ENCODE data around the gene SPTLC3.

The SPTLC3 gene

DNA sequence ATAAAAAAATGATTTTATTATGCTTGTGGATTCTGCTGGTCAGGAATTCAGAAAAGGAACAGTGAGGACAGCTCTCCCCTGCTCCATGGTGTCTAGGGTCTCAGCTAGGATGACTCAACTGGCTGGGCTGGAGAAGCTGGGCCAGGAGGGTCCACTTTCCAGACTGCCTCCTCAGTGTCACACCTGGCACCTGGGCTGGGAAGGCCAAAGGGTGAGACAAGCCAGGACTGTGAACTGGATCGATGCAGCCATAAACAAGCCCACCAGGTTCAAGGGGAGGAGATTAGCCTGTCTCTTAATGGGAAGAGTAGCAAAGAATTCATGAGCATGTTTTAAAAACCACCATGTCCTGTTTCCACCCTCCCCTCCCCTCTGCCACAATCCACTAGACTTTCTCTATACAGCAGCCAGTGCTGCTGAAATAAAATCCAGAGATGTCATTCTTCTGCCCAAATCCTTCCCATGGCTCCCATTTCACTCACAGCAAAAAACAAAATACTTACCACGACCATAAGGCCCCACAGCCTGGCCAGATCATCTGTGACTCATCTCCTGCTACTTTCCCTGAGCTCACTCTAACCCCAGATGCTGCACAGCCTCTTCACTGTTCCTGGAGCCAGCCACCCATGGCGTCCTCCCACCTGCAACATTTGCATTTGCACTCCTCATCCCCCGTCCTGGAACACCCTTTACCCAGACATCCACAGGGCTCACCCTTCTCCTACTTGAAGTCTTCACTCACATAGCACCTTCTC lies 13.8 kb downstream of the SPTLC3 start:
- TF ChIP-seq SNAI2 (CRISPR knock-in tag; IDR thresholded peaks at IDR 0.05) (no peak), POU6F1 (CRISPR knock-in tag; IDR thresholded peaks at IDR 0.05; ENCODE audit: borderline replicate concordance, low read depth) (no peak), ESRRG (CRISPR knock-in tag; IDR thresholded peaks at IDR 0.05) (no peak), ZFP30 (CRISPR knock-in tag; IDR thresholded peaks at IDR 0.05) (no peak), ISL1 (CRISPR knock-in tag; IDR thresholded peaks at IDR 0.05) (no peak), RARB (CRISPR knock-in tag; IDR thresholded peaks at IDR 0.05) (no peak), ZNF565 (CRISPR knock-in tag; conservative IDR thresholded peaks at IDR 0.05; ENCODE audit: low read depth) (no peak)
- TF ChIP-seq, protein P1, sequence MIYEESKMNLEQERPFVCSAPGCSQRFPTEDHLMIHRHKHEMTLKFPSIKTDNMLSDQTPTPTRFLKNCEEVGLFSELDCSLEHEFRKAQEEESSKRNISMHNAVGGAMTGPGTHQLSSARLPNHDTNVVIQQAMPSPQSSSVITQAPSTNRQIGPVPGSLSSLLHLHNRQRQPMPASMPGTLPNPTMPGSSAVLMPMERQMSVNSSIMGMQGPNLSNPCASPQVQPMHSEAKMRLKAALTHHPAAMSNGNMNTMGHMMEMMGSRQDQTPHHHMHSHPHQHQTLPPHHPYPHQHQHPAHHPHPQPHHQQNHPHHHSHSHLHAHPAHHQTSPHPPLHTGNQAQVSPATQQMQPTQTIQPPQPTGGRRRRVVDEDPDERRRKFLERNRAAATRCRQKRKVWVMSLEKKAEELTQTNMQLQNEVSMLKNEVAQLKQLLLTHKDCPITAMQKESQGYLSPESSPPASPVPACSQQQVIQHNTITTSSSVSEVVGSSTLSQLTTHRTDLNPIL (CRISPR knock-in tag; IDR thresholded peaks at IDR 0.05; ENCODE audit: low read depth) = no peak
- ATAC-seq = no peak

DNA sequence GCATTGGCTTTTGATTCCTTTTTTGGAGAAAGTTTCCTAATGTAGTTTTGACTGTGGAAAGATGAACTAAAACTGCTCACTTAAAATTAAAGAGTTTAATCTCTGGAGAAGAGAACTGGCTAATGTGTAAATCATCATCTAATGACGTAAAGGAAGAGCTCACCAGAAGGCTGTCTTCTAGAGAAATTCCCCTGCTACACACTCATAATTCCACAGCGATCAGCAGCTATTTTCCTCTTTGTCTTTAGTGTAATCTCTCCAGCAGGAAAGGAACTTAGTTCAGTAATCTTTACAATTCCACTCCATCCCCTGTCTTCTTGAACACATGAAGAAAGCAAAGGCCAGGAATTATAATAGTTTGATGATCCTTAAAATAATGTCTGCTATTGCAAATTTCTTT lies 15.8 kb downstream of the SPTLC3 start:
- no peak for TF ChIP-seq PPARA (CRISPR knock-in tag; IDR thresholded peaks at IDR 0.05; ENCODE audit: borderline replicate concordance)
- TF ChIP-seq, protein P2, sequence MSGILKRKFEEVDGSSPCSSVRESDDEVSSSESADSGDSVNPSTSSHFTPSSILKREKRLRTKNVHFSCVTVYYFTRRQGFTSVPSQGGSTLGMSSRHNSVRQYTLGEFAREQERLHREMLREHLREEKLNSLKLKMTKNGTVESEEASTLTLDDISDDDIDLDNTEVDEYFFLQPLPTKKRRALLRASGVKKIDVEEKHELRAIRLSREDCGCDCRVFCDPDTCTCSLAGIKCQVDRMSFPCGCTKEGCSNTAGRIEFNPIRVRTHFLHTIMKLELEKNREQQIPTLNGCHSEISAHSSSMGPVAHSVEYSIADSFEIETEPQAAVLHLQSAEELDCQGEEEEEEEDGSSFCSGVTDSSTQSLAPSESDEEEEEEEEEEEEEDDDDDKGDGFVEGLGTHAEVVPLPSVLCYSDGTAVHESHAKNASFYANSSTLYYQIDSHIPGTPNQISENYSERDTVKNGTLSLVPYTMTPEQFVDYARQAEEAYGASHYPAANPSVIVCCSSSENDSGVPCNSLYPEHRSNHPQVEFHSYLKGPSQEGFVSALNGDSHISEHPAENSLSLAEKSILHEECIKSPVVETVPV (CRISPR knock-in tag; IDR thresholded peaks at IDR 0.05) = no peak
- TF ChIP-seq TCF4 (CRISPR knock-in tag; IDR thresholded peaks at IDR 0.05; ENCODE audit: borderline replicate concordance) = no peak
- TF ChIP-seq POU6F1 (CRISPR knock-in tag; IDR thresholded peaks at IDR 0.05; ENCODE audit: borderline replicate concordance, low read depth) = no peak
- no peak for TF ChIP-seq ZNF565 (CRISPR knock-in tag; conservative IDR thresholded peaks at IDR 0.05; ENCODE audit: low read depth)
- no peak for TF ChIP-seq TOX (CRISPR knock-in tag; IDR thresholded peaks at IDR 0.05; ENCODE audit: borderline replicate concordance)
- no peak for TF ChIP-seq TSHZ2 (CRISPR knock-in tag; IDR thresholded peaks at IDR 0.05)
- no peak for TF ChIP-seq BACH2 (CRISPR knock-in tag; IDR thresholded peaks at IDR 0.05; ENCODE audit: borderline replicate concordance)
- no peak for TF ChIP-seq ESRRG (CRISPR knock-in tag; IDR thresholded peaks at IDR 0.05)
- TF ChIP-seq RARB (CRISPR knock-in tag; IDR thresholded peaks at IDR 0.05) = no peak

DNA sequence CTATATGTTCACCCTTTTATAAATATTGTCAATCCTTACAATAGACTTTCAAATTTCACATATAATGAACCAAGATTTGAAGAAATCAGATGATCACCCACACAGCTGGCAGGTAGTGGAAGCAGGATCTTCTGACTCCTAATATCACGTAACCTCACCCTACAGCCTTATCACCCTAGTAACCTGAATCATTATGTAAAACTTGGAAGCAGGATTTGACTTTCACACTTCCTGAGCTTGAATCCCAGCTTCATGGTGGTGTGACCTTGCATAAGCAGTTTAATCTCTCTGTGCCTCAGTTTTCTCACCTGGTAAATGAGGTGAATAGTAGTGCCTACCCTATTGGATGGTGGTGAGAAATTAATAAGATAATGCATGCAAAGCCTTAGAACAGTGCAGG lies 16.4 kb downstream of the SPTLC3 start:
- ATAC-seq = no peak
- TF ChIP-seq ISL1 (CRISPR knock-in tag; IDR thresholded peaks at IDR 0.05) = no peak
- no peak for TF ChIP-seq ZFP3 (CRISPR knock-in tag; IDR thresholded peaks at IDR 0.05)
- TF ChIP-seq, protein P2 (CRISPR knock-in tag; IDR thresholded peaks at IDR 0.05) = no peak
- no peak for TF ChIP-seq ZC3H10 (CRISPR knock-in tag; IDR thresholded peaks at IDR 0.05)
- TF ChIP-seq ARNTL (CRISPR knock-in tag; IDR thresholded peaks at IDR 0.05; ENCODE audit: borderline replicate concordance, low read depth) = no peak
- no peak for TF ChIP-seq RARB (CRISPR knock-in tag; IDR thresholded peaks at IDR 0.05)
- TF ChIP-seq SNAI2 (CRISPR knock-in tag; IDR thresholded peaks at IDR 0.05) = no peak
- TF ChIP-seq BACH2 (CRISPR knock-in tag; IDR thresholded peaks at IDR 0.05; ENCODE audit: borderline replicate concordance) = no peak
- TF ChIP-seq, protein P1 (CRISPR knock-in tag; IDR thresholded peaks at IDR 0.05; ENCODE audit: low read depth) = no peak

More for the DNA sequence above, 15.8 kb downstream of the SPTLC3 start:
- ATAC-seq = no peak

Measured in SK-N-SH treated with all-trans-retinoic acid at 6 μM for 48 hours (cell line).